HG02588 (cell line): ENCODE measurements around the gene CHKA.

Source experiments
- ATAC-seq: cut with Tn5 transposase; IDR thresholded peaks from one replicate; pipeline ENCODE4 v1.9.1; 2021; ENCODE audit warnings: mild to moderate bottlenecking, moderate library complexity; ENCODE audit not compliant: unreplicated experiment

Gene CHKA

DNA sequence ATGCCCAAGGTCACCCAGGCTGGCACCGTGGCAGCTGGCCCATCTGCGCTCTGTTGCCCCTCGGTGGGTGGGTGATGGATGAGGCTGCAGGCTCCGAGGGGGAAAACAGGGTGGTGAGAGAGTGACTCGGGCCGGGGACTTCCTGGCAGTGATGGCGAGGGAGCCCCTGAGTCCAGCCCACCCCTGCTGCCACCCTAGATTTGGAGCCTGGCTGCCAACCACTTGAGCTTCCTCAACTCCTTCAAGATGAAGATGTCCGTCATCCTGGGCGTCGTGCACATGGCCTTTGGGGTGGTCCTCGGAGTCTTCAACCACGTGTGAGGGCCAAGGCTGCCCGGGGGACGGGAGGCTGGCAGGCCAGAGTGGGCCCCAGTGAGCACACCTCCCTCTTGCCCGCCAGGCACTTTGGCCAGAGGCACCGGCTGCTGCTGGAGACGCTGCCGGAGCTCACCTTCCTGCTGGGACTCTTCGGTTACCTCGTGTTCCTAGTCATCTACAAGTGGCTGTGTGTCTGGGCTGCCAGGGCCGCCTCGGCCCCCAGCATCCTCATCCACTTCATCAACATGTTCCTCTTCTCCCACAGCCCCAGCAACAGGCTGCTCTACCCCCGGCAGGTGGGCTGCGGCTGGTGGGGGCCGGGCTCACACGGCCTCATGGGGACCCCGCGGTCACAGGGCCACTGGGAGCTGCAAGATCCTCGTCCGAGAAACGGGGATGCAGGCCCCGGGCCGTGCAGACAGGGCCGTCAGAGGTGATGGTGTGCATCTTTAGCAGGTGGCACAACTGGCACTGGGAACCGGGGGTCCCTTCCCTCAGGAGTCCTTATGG lies 72.3 kb downstream of the CHKA start:
- no peak for ATAC-seq

DNA sequence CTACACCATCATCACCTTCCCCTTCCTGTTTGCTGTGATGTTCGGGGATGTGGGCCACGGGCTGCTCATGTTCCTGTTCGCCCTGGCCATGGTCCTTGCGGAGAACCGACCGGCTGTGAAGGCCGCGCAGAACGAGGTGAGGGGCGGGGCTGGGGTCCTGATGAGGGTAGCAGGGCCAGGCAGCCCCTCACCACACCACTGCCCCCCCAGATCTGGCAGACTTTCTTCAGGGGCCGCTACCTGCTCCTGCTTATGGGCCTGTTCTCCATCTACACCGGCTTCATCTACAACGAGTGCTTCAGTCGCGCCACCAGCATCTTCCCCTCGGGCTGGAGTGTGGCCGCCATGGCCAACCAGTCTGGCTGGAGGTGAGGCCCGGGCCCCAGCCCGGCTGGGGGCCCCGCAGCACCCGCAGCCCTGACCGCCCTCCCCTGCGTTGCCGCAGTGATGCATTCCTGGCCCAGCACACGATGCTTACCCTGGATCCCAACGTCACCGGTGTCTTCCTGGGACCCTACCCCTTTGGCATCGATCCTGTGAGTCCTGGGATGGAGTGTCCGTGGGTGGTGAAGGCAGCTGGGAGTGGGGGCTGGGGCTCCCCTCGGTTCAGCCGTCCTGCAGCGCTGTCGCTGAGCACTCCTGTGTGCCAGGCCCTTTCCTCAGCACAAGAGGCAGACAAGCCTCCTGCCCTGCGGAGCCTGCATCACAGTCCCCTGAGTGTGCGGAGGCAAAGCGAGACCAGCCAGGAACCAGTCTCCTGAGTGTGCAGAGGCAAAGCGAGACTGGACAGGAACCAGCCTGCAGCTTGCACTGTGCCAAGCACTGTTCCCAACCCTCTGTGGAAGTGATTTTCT lies 73.5 kb downstream of the CHKA start:
- ATAC-seq = no peak

DNA sequence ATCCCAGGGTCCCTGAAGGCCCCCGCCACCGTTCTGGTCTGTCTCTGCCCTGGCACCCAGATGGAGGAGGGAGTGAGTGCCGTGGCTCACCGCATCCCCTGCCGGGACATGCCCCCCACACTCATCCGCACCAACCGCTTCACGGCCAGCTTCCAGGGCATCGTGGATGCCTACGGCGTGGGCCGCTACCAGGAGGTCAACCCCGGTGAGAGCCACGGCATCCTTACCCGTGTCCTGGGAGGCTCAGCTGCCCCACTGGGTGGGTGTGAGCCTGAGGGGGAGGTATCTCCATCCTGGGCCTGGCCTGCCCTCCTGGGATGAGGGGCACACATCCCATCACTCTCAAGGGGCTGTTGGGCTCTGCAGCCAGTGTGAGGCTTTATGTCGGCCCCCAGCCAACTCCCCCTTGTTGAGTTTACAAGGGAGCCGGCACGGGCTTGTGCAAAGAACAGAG lies 76.3 kb downstream of the CHKA start:
- ATAC-seq = no peak

DNA sequence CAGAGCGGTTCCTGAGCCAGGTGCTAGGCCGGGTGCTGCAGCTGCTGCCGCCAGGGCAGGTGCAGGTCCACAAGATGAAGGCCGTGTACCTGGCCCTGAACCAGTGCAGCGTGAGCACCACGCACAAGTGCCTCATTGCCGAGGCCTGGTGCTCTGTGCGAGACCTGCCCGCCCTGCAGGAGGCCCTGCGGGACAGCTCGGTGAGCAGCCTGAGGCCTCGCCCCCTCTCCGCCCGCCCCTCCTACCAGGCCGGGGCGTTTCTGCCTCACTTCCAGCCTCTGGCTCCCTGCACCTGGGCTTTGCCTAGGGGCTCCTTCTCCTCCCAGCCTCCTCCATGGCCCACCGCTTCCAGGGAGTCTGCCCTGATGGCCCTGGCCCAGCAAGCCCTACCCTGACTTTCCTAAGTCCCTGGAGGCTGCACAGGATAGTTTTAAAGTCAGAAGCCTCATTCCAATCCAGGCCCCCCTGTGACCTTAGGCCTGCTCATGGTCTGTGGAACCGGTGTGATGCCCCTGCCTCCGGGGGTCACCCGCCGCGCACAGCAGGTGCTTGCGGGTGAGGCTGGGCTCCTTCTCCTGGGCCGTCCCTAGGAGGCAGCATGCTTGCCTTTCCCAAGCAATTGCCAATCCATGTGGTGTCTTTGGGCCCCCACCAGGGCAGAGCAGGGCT lies 76.9 kb downstream of the CHKA start:
- no peak for ATAC-seq

DNA sequence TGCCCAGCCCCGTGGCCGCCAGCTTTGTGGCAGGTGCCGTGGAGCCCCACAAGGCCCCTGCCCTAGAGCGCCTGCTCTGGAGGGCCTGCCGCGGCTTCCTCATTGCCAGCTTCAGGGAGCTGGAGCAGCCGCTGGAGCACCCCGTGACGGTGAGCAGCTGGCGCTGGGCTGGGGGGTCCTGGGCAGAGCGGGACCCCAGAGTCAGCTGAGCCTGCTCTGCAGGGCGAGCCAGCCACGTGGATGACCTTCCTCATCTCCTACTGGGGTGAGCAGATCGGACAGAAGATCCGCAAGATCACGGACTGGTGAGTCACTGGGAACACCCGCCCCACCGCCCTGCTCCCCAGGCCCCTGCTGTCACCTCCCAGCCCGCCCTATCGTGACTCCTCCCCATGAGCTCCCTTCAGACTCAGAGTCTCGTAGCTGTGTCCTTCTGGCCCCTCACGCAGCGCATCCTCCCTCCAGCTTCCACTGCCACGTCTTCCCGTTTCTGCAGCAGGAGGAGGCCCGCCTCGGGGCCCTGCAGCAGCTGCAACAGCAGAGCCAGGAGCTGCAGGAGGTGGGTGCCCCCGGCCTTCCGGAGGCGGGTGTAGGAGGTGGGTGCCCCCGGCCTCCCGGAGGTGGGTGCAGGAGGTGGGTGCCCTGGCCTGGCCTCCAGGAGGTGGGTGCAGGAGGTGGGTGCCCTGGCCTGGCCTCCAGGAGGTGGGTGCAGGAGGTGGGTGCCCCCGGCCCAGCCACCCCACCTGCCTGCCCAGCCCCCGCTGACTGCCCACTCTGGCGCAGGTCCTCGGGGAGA lies 77.6 kb downstream of the CHKA start:
- ATAC-seq = no peak

DNA sequence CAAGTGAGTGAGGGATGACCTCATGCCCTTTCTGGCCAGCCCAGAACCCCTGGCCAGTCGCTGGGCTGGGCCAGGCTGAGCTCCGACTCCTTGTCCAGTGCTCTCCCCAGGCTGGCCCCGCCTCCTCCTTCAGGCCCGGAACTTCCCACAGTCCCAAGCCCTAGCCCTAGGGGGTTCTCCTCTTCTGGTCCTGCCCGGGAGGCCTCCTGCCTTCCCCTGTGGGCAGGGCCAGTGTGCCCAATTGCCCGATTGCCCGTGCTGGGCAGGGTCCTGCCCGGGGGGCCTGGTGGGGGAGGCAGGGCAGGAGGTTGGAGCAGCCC lies 78.2 kb downstream of the CHKA start:
- no peak for ATAC-seq

DNA sequence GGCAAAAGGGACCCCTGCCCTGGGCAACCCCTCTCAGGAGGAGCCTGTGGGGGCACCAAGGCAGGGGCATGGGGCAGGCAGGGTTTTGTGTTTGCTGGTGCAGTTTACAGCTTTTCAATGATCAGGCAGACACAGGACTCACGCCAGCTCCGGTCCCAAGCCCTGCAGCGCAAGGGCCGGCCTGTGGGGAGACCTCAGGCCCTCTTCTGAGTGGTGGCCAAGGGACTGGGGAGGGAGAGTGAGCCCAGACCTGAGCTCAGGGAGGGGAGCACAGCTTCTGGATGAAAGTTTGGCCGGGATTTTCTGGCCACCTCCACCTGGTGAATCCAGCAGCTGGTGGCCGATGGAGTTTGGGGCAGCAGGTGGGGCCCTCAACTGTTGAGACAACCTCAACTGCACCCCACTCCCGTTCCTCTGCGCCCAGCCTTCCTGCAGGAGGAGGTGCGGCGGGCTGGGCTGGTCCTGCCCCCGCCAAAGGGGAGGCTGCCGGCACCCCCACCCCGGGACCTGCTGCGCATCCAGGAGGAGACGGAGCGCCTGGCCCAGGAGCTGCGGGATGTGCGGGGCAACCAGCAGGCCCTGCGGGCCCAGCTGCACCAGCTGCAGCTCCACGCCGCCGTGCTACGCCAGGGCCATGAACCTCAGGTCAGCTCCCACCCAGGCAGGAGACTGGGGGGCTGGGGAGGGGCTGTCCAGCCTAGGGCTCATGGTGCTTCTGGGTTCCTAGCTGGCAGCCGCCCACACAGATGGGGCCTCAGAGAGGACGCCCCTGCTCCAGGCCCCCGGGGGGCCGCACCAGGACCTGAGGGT lies 78.8 kb downstream of the CHKA start:
- no peak for ATAC-seq

DNA sequence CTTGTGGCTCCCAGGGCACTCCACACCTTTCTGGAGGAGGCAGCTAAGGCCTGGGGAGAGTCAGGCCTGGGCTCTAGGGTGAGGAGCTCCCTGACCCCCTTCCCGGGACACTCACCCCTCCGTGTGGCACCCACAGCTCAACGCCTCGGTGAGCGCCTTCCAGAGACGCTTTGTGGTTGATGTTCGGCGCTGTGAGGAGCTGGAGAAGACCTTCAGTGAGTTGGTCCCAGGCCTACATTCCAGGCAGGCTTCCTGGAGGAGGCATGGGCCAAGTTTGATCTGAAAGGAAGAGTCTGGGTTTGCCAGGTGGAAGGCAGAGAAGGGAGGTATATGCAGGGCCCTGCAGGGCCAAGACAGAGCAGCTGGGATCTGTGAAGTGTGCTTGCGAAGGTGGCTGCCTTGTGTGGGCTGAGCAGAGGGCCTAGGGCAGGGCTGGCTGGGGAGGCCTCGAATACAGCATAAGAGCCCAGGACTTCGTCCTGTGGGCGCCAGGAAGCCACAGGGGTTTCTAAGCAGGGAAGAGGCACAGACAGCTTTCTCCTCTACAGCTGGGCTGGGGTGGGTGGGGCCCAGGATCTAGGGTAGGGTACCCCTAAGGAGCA lies 79.5 kb downstream of the CHKA start:
- no peak for ATAC-seq

DNA sequence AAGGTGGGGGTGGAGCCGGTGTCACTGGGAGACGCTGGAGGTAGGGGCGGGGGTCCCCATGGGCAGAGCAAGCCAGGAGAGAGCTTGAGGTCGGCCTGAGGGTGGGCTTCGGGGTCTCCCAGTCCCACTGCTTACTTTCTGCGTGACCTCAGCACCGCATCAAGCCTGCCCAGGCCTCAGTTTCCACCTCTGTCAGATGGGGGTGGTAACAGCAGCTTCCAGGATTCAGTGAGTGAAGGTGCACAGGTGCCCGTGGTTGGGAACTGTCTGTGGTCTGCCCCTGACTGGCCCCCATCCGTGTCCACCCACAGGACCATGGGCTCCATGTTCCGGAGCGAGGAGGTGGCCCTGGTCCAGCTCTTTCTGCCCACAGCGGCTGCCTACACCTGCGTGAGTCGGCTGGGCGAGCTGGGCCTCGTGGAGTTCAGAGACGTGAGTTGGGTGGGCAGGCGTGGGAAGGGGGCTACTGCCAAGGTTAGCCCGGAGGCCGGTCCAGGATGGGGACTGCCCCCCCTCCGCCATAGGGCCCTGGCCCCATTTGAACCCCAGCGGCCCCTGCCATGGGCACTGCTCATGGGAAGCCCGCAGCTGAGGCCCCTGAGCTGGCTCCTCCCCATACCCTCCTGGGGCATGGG lies 80.1 kb downstream of the CHKA start:
- no peak for ATAC-seq

DNA sequence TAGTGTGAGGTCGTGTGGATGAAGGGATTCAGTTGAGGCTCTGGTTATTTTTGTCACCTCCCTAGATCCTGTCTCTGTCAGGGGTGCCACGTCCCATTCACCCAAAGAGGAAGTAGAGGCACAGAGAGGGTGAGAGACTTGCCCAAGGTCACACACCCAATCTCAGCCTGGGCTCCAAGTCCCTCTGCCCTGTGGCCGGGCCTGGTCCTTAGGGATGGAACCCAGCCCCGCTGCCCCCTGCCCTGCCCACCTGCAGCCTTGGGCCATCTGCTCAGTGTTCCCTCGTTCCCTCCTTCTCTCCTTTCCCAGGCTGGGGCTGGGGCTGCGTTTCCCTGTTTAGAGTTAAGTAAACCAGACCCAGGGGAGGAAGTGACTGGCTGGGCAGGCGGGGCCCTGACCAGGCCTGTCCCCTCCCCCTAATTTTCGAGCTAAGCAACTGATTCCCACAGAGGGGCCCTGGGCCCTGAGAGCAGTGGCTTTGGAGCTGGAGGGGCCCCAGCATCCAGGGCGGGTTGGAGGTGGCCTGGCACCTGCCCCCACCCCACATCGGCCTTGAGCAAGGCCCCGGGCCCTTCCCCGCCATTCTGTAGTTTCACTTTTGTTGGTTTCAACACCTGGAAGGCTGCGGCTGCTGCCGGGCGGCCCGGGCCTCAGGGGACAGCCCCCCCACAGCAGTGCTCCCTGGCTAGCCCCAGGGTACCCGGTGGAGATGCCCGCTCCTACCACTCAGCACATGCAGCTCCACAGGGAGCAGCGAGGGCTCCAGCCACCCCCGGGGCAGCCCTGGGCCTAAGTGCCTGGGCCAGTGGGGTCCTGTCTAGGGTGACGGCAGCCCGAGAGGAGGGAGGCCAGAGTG lies 80.9 kb downstream of the CHKA start:
- ATAC-seq = peak; percentile 48

DNA sequence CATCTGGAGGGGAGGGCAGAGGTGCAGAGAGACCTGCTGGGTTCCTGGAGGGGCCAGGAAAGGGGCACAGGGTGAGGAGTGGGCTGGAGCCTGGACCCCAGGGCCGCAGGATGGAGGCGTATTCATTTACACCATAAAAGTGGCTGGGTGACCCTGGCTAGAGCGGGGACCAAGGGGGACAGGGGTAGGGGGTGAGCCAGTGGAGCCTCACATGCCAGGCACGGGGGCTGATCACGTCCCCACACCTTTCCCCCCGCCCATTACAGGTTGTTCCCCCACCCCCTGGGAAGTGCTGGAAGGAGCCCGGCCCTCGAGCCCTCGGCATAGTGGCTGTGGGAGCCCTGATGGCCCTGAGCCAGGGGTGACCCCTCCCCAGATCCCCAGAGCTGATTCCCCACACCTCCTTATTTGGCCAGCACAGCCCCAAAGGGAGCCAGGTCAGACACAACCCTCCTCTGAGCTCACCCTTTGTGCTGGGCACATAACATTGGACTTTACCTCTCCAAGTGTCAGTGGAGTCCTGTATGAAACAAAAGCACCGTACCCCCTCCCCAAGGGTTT lies 81.6 kb downstream of the CHKA start:
- ATAC-seq = no peak

DNA sequence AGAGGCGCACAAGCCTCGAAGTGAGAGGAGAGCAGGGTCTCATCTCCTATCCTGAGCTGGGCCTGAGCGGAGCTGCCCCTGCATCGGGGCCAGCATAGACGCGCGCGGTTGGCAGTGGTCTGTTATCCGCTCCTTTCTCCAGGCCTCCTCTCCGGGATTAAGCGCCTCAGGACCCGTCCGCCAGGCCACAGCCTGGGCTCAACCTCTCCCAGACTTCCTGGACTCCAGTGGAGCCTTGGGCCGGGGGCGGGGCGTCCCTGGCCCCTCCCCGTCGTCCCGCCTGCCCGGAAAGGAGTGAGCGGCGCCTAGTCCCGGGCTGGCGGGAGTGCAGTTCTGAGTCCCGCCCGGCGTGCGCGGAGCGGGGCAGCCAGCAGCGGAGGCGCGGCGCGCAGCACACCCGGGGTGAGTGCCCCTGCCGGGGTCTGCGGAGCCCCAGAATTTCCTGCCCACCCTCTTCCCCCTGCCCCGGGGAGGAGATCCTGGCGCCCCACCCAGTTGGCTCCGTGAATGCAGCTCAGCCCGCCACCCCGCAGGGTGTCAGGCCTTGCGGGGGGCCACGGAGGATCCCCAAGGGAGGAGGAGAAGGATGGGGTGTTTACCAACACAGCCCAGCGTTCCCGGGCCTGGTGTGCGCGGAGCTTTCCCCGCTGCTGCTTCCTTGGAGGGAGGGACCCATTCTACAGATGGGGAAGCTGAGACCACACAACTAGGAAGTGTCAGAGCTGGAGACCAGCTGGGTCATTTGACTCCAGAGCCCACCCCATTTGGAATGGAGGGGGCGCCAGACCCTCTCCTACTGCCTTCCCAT lies 82.3 kb downstream of the CHKA start, which contains the start of gene TCIRG1:
TSS of gene TCIRG1 (plus strand) at position 308 of the 808 bp plus-strand sequence. CDS start 2,247 bp downstream, outside the sequence.
- peak; percentile 42 for ATAC-seq

DNA sequence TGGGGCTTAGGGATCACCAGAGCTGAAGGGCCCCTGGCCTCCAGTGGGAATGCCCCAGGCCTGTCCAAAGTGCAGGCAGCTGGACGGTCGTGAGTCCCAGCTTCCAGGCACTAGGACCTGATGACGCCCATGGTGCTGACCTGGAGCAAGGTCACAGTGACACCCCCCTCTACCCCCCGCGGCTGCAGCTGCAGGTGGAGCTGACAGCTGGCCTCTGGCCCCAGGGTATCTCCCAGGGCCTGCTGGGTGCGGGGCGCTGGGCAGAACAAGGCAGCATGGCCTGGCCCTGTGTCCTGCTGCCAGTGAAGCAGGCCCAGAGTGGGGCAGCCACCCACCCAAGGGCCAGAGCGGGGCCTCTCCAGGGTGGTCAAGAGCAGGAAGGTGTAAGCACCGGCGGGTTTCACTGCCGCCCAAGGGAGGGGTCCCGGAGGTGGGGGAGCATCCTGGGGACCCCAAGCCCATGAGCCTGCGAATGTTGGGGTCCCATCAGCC lies 82.9 kb downstream of the CHKA start:
- no peak for ATAC-seq

DNA sequence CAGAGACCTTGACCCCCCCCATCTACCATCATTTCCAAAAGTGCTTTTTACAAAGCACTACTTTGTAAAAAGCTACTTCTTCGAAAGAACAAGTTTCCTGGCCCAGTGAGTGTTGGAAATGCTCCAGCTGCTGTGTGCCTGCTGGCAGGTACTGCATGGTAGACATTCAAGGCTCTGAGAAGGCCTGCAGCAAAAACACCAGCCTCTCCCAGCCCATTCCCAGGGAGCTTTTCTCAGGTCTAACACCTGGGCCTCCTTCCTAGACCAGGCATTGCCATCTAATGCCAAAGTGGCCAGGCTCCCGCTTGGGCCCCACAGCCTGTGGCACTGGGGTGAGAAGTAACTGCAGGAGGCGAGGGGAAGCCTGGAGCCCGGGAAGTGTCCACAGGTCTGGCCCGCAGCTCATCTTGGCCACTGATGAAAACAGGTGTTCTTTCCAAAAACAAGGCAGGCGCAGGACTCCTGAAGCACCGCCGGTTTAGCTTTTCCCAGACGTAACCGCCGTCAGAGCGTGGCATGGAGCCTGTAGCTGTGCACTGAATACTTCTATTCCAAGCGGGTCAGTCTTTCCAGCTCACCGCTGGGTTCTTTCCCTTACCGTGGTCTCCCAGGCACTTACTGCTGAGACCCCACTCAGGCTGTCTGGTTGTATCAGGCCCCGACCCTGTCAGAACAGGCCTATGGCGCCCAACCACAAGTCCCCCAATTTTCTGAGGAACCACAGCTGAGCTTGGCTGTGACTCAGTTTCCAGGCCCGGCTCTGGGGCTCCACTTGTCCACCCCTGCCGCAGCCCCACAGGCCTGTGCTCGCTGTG lies 83.6 kb downstream of the CHKA start:
- ATAC-seq = no peak

DNA sequence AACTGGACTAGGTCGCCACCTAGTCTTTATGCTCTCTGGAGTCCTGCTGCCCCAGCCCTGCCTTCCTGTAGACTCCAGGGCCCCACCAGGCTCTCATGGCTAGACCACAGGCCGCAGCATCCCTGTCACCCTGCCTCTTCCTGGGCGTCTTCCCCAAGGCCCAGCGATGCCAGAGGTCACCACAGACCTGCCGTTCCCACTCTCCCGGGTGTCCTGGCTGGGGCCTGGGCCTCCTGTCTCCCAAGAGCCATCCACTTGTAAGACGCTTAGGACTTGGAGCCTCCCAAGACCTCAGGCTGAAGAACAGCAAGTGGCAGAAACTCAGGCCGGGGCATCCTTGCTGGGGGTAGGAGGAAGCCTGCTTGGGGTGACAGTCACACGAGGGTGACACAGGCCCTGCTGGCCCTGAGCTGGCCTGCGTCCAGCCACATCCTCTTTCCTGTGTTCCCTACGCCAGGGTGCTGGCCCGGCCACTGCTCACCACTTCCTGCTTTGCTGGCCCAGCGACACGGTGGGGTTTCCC lies 84.4 kb downstream of the CHKA start:
- no peak for ATAC-seq
